AG10803 (cell line): ENCODE measurements around the gene KDM8.

Experiments
- DNase-seq: peaks from one replicate; pipeline ENCODE4 v3.0.0; 2010; ENCODE audit warnings: low read depth
- H3K4me3 ChIP-seq: 2 replicates; pipeline ENCODE4 v1.5.1; 2011; ENCODE audit warnings: mild to moderate bottlenecking, low read length, control low read depth
- CTCF ChIP-seq: conservative IDR thresholded peaks from 2 replicates; pipeline ENCODE4 v1.5.1; 2011; ENCODE audit warnings: mild to moderate bottlenecking, low read length, control low read depth, inconsistent platforms

The KDM8 gene

GRCh38 chr16:27239906-27240655, 36.8 kb downstream of the KDM8 start:
- TF ChIP-seq CTCF: no peak
- no peak overlapping the region for H3K4me3 ChIP-seq
- DNase-seq: no peak

- TF ChIP-seq CTCF: no peak
- DNase-seq: peak; percentile 83
Measured at GRCh38 chr16:27240948-27241531, 37.7 kb downstream of the KDM8 start.

GRCh38 chr16:27241658-27242057, 38.3 kb downstream of the KDM8 start:
- no peak for TF ChIP-seq CTCF
- DNase-seq: no peak

More at GRCh38 chr16:27240948-27241531, 37.7 kb downstream of the KDM8 start:
- H3K4me3 ChIP-seq: no peak overlapping the region

GRCh38 chr16:27242398-27242797, 39.1 kb downstream of the KDM8 start:
- H3K4me3 ChIP-seq: peak overlapping the region; percentile 39
- DNase-seq: no peak
- no peak for TF ChIP-seq CTCF

More at GRCh38 chr16:27241658-27242057, 38.3 kb downstream of the KDM8 start:
- H3K4me3 ChIP-seq: no peak overlapping the region

GRCh38 chr16:27242868-27243590, 39.7 kb downstream of the KDM8 start:
- DNase-seq: peak; percentile 81
- peak; percentile 13; the same call in 1 of the 2 replicates for TF ChIP-seq CTCF
- H3K4me3 ChIP-seq: peak overlapping the region; percentile 39

- no peak for TF ChIP-seq CTCF
- DNase-seq: no peak
- H3K4me3 ChIP-seq: no peak overlapping the region
Measured at GRCh38 chr16:27243725-27244362, 40.5 kb downstream of the KDM8 start.
